GM18498 (cell line): ENCODE data around the gene PLD5.
"Not testable (repeated sequence)": the region's sequence is repeated elsewhere in the genome, so short reads cannot be mapped to it uniquely, and the experiment has no call there.

Source experiments
- ATAC-seq: cut with Tn5 transposase; IDR thresholded peaks from one replicate; pipeline ENCODE4 v1.9.1; 2021; ENCODE audit warnings: mild to moderate bottlenecking, moderate library complexity; ENCODE audit not compliant: unreplicated experiment

Gene PLD5

GRCh38 chr1:242179767-242180166 is 344.7 kb downstream of the PLD5 start:
- ATAC-seq, result peak; percentile 90

GRCh38 chr1:242178924-242179708 is 345.4 kb downstream of the PLD5 start:
- ATAC-seq, result peak; percentile 3

- ATAC-seq, result no peak
Observed at GRCh38 chr1:242178436-242178835, 346.1 kb downstream of the PLD5 start.

GRCh38 chr1:242162140-242162539 is 362.4 kb downstream of the PLD5 start:
- no peak for ATAC-seq

- peak; percentile 63 for ATAC-seq
Observed at GRCh38 chr1:242147096-242147976, 377.2 kb downstream of the PLD5 start.

GRCh38 chr1:242146652-242147051 is 377.8 kb downstream of the PLD5 start:
- ATAC-seq, result no peak

GRCh38 chr1:242140836-242141235 is 383.7 kb downstream of the PLD5 start:
- no peak for ATAC-seq

- peak; percentile 5 for ATAC-seq
Observed at GRCh38 chr1:242139986-242140385, 384.5 kb downstream of the PLD5 start.

- ATAC-seq, result peak; percentile 86
Observed at GRCh38 chr1:242139442-242139841, 385.1 kb downstream of the PLD5 start.

GRCh38 chr1:242133796-242134195 is 390.7 kb downstream of the PLD5 start:
- no peak for ATAC-seq

- ATAC-seq, result no peak
Observed at GRCh38 chr1:242133351-242133750, 391.1 kb downstream of the PLD5 start.

- no peak for ATAC-seq
Observed at GRCh38 chr1:242132121-242132817, 392.2 kb downstream of the PLD5 start.

- peak; percentile 70 for ATAC-seq
Observed at GRCh38 chr1:242128951-242129502, 395.5 kb downstream of the PLD5 start.

GRCh38 chr1:242120432-242120831 is 404.1 kb downstream of the PLD5 start:
- ATAC-seq, result no peak

- no peak for ATAC-seq
Observed at GRCh38 chr1:242100921-242101320, 423.6 kb downstream of the PLD5 start.

GRCh38 chr1:242097283-242097682 is 427.2 kb downstream of the PLD5 start:
- not testable (repeated sequence) for ATAC-seq

- no peak for ATAC-seq
Observed at GRCh38 chr1:242093116-242093515, 431.4 kb downstream of the PLD5 start.

- no peak for ATAC-seq
Observed at GRCh38 chr1:242089911-242090310, 434.6 kb downstream of the PLD5 start.

- no peak for ATAC-seq
Observed at GRCh38 chr1:242088875-242089274, 435.6 kb downstream of the PLD5 start.

- ATAC-seq, result no peak
Observed at GRCh38 chr1:242086706-242087105, 437.8 kb downstream of the PLD5 start.

- ATAC-seq, result no peak
Observed at GRCh38 chr1:242086093-242086492, 438.4 kb downstream of the PLD5 start.
